ENCODE results near the gene NRTN. TPM values are rescaled to one million over a fixed set of nuclear protein-coding genes. Genes with fewer than 3 reads are reported as not detected.

NRTN gene
- total RNA-seq, 2 experiments from 2014 or later, result not detected

DNA sequence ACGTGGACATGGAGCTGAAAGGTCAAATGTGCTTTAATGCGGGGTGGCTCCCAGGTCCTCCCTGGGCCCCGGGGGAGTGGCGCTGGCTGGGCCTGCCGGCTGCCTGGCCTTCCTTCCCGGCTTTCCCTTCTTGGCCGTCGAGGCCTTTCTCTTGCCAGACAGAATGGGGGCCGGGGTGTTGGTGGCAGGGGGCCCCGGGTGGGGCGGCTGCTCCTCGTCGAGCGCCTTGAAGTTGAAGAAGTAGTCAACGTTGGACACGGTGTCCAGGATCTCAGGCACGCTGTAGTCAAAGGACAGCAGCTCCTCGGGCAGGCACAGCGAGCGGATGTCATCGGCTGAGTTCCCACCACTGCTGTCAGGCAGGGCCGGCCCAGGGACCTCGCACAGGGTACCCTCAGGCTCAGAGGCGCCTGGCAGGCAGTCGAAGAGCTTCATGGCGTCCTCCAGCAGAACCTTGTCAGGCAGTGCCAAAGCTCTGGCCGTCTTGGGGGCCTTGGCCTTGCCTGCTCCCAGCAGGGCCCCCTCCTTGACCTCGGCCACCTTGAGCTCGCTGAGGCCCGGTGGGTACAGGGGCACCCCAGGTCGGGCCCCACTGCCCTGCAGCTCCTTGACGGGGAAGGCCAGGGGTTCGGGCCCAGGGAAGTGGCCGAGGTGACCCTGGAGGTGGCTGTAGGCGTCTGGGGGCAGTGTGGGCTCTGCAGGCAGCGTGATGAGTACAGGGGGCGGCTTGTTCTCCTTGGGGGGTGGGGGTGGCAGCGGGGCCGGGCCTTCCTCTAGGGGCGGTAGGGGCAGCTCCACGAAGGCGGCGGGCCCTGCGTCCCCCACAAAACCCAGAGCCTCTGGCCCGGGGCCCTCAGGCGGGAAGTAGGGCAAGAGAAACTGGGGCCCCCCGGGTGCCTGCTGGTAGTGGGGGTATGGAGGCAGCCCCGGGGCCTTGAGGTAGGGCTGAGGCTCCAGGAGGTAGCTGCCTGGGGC lies 21.6 kb upstream of the NRTN start:
- POLR2A ChIA-PET, result no interaction called here
- no peak for DNase-seq
- H3K4me3 Mint-ChIP-seq, result no peak overlapping the region
- H3K4me1 Mint-ChIP-seq (ENCODE audit: low read depth), result no peaks in the 10 kb centered on the region
- ATAC-seq, result no peak
- H3K9me3 Mint-ChIP-seq (ENCODE audit: insufficient read depth), result no peaks in the 10 kb centered on the region
- H3K27ac Mint-ChIP-seq, result no peak overlapping the region
- no peaks in the 10 kb centered on the region for H3K27me3 Mint-ChIP-seq (ENCODE audit: low read depth)
- CTCF ChIA-PET, result no interaction called here
- peaks cover 23% of the 10 kb centered on the region for H3K36me3 Mint-ChIP-seq (ENCODE audit: low read depth)

DNA sequence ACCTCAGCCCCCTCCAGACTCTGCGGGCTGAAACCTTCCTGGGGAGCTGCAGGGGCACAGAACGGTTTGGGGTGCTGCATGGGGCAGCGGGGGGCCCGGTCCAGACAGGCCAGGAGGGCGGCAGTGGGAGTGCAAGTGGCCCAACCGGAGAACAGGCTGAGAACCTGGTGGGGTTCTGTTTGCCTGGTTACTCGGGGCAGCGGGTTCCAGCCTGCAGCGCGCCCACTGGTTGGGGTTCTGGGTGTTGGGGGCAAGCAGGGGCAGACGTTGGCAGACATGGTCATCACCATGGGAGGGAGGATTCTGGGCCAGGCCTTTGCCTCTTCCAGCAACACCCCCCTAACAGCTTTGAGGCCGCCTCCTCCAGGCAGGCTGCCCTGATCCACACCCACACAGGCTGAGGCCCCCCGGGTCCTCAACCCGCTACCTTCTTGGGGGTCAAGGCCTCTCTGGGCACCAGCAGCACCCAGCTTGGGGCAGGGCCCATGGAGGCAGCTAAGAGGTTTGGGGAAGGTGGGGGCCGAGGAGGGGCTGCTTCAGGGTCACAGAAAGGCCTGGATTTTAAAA lies 20.2 kb upstream of the NRTN start, which contains the start of gene PRR22:
Gene PRR22, minus strand, starts transcription at position 166 of the 567 bp plus-strand sequence. Its CDS starts 86 bp downstream, at position 80.
- peaks cover 1% of the 10 kb centered on the region for H3K4me1 Mint-ChIP-seq (ENCODE audit: low read depth)
- DNase-seq (no peak), ATAC-seq (no peak)
- H3K36me3 Mint-ChIP-seq (ENCODE audit: low read depth), result peaks cover 31% of the 10 kb centered on the region
- POLR2A ChIA-PET, result no interaction called here
- no peak within 1 kb of the TSS for H3K27ac Mint-ChIP-seq
- H3K4me3 Mint-ChIP-seq, result no peak within 1 kb of the TSS
- H3K27me3 Mint-ChIP-seq (ENCODE audit: low read depth), result no peaks in the 10 kb centered on the region
- CTCF ChIA-PET, result no interaction called here
- H3K9me3 Mint-ChIP-seq (ENCODE audit: insufficient read depth), result no peaks in the 10 kb centered on the region

DNA sequence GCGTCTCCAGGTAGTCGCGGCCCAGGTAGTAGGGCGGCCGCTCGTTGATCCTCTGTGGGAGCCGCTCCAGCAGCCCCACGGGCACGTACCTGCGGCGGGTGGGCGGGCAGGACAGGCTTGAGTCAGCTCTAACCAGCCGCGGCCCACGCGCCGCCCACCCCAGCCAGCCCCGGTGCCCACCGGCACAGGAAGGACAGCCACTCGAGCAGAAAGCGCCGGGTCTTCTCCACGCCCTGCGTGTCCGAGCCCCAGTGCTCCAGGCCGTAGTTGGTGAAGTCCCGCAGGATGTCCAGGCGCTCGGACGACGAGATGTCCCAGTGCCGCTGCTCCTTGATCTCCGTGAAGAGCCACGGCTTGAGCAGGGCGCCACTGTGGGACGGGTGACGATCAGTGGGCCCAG lies 19.4 kb upstream of the NRTN start:
- Mint-ChIP-seq H3K4me3 (no peak overlapping the region), H3K27ac (no peak overlapping the region), H3K27me3 (ENCODE audit: low read depth) (no peaks in the 10 kb centered on the region), H3K9me3 (ENCODE audit: insufficient read depth) (no peaks in the 10 kb centered on the region), H3K36me3 (ENCODE audit: low read depth) (peaks cover 36% of the 10 kb centered on the region), H3K4me1 (ENCODE audit: low read depth) (peaks cover 9% of the 10 kb centered on the region)
- DNase-seq (no peak), ATAC-seq (no peak)
- CTCF ChIA-PET, result no interaction called here
- POLR2A ChIA-PET, result no interaction called here

DNA sequence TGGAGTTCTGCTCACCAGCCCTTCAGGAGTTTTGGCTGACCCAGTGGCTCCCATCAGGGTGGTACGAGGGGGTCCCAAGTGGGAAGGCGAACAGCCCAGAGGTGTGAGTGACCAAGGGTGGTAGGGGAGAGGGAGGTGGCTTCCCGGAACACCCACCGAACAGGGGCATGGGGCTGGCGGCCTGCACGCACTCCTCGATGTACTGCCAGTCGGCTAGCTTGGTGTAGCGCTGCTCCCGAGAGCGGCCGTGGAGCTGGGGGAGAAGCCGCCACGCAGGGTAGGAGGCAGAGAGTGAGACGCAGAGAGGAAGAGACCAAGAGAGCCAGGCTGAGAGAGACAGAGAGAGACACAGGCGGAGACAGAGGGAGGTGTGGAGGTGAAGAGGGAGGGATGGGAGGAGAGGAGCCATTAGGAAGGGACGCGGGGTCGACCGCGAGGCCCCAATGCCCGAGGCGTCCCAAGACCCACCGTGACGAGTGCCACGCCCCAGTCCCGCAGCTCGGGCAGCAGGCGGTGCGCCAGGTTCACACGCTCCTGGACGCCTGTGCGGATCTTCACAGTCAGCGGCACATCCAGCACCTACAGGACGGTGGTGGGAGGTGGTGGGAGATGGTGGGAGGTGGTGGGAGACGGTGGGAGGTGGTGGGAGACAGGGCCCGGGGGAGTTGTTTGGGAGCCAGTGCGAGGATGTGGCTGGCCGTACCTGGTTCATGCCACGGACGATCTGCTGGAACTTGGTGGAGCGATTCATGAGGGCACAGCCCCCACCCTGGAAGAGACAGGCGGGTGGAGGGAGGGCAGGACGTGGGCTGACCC lies 18.1 kb upstream of the NRTN start:
- ChIA-PET CTCF (no interaction called here), POLR2A (no interaction called here)
- DNase-seq (no peak), ATAC-seq (no peak)
- Mint-ChIP-seq H3K27me3 (ENCODE audit: low read depth) (no peaks in the 10 kb centered on the region), H3K4me3 (no peak overlapping the region), H3K4me1 (ENCODE audit: low read depth) (peaks cover 16% of the 10 kb centered on the region), H3K9me3 (ENCODE audit: insufficient read depth) (no peaks in the 10 kb centered on the region), H3K27ac (no peak overlapping the region), H3K36me3 (ENCODE audit: low read depth) (peaks cover 44% of the 10 kb centered on the region)

DNA sequence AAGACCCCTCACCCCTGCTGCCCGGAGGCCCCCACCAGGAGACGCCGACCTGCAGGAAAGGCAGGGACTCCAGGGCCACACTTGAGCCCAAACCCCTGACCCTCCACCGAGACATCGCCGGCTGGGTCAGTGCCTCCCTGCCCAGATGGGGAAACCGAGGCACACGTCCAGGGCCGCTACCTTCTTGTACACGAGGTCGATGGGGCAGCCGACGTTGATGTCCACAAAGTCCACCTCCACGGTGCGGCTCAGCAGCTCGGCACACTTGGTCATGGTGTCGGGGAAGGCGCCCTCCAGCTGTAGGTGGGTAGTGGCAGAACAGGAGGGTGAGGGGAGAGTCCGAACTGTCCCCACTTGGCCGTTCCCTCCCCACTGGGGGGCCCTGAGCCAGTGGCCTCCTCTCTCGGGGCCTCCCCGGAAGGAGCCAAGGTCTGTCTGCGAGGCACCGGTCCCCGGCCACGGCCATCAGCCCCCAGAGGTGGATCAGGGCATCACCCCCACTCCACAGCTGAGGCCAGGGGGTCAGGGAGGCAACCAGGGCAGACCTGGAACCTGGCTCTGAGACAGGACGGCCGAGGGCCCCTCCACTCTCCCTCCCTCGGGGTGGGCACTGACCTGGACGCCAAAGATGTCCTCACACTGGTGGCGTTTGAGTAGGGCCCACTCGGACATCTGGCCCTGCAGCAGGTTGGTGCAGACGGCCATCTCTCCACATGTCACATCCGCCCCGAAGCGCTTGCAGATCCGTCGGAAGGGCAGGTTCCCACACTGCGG lies 17.3 kb upstream of the NRTN start:
- no peak for DNase-seq
- Mint-ChIP-seq H3K27me3 (ENCODE audit: low read depth) (no peaks in the 10 kb centered on the region), H3K4me1 (ENCODE audit: low read depth) (peaks cover 16% of the 10 kb centered on the region), H3K9me3 (ENCODE audit: insufficient read depth) (no peaks in the 10 kb centered on the region), H3K4me3 (no peak overlapping the region), H3K27ac (no peak overlapping the region), H3K36me3 (ENCODE audit: low read depth) (peaks cover 44% of the 10 kb centered on the region)
- ChIA-PET CTCF (no interaction called here), POLR2A (no interaction called here)
- ATAC-seq, result no peak

DNA sequence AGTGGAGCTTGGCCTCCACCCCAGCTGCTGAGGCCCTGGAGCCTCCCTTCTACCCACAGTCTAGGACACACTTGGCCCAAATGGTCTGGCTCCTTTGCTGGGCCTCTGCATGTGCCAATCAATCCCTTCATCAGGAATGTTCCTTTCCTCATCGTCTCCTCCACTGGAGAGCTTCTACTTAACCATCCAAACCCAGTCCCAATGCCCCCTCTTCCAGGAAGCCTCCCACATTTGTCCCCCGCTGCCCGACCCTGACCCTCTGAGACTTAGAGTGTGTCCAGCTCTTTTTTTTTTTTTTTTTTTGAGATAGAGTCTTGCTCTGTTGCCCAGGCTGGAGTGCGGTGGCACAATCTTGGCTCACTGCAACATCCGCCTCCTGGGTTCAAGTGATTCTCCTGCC lies 16.4 kb upstream of the NRTN start:
- Mint-ChIP-seq H3K36me3 (ENCODE audit: low read depth) (peaks cover 42% of the 10 kb centered on the region), H3K9me3 (ENCODE audit: insufficient read depth) (no peaks in the 10 kb centered on the region), H3K27me3 (ENCODE audit: low read depth) (no peaks in the 10 kb centered on the region), H3K27ac (no peak overlapping the region), H3K4me1 (ENCODE audit: low read depth) (peaks cover 16% of the 10 kb centered on the region), H3K4me3 (no peak overlapping the region)
- POLR2A ChIA-PET, result interaction anchor here (0.6 kb wide), 1 partner anchor 40 kb away, joined by 3 read pairs; no protein-coding TSS in a partner anchor
- CTCF ChIA-PET, result no interaction called here
- DNase-seq (no peak), ATAC-seq (no peak)

DNA sequence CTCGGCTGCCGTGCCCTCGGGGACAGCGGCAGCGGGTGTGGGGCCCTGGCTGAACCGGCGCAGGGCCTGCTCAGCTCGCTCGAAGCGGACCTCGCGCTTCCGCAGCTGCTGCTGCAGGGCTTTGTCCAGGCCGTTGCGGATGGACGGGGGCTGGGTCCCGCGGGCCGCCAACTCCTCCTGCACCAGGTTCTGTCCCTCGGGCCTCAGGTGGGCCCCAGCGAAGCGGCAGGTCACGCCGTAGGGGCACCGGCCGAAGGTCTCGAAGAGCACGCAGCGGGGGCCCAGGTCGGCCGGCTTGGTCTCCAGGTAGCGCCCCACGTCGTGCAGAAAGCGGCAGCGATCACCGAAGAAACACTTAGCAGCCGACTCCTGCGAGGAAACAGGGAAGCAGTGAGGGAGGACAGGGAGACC lies 15.5 kb upstream of the NRTN start:
- ChIA-PET POLR2A (interaction anchor here (1.0 to 2.2 kb wide), 2 partner anchors 39 to 71 kb away, joined by 7 to 12 read pairs; no protein-coding TSS in a partner anchor), CTCF (no interaction called here)
- DNase-seq (no peak), ATAC-seq (no peak)
- peaks cover 39% of the 10 kb centered on the region for H3K36me3 Mint-ChIP-seq (ENCODE audit: low read depth)
- no peaks in the 10 kb centered on the region for H3K9me3 Mint-ChIP-seq (ENCODE audit: insufficient read depth)
- H3K4me3 Mint-ChIP-seq, result no peak overlapping the region
- no peaks in the 10 kb centered on the region for H3K27me3 Mint-ChIP-seq (ENCODE audit: low read depth)
- no peak overlapping the region for H3K27ac Mint-ChIP-seq
- H3K4me1 Mint-ChIP-seq (ENCODE audit: low read depth), result peaks cover 16% of the 10 kb centered on the region

DNA sequence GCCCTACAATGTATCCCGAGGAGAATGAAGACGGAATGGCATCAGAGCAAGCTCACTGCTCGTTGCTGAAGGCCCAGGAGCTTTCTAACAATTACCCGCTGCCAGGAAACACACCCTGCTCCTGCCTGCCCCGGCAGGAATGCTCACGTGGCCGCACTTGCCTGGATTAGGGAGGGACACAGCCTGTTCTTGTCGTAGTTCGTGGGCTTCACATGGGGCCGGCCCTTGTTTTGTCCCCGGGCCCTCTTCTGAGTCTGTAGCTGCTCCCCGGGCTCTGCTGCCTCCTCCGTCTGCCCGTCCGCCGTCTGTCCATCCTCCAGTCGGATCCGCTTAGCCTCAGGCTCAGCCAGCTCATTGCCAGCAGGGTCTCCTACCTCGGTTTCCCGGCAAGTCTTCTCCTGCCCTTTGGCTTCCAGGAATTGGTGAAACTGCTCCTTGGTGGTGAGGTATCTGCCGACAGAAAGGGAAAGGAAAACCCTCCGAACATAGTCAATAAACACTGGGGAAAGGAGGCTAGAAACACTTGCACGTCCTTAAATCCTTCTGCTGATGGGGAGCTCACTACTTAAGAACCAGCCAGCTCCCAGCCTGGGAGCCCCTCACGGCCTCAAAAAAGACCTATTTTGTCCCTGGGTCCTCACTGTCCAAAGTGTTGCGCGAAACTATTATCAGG lies 14.8 kb upstream of the NRTN start:
- H3K27me3 Mint-ChIP-seq (ENCODE audit: low read depth), result no peaks in the 10 kb centered on the region
- H3K27ac Mint-ChIP-seq, result peak overlapping the region; percentile 100
- ChIA-PET POLR2A (interaction anchor here (0.6 to 2.2 kb wide), 9 partner anchors 10 to 820 kb away, joined by 3 to 12 read pairs (median 4); partner anchors contain the start of genes CATSPERD and LONP1), CTCF (interaction anchor here (1.3 to 6.2 kb wide), 3 partner anchors 11 to 167 kb away, joined by 3 to 44 read pairs (median 4); partner anchors contain the start of genes NRTN, SAFB and SAFB2)
- H3K4me1 Mint-ChIP-seq (ENCODE audit: low read depth), result peaks cover 16% of the 10 kb centered on the region
- peak overlapping the region; percentile 100 for H3K4me3 Mint-ChIP-seq
- peaks cover 39% of the 10 kb centered on the region for H3K36me3 Mint-ChIP-seq (ENCODE audit: low read depth)
- H3K9me3 Mint-ChIP-seq (ENCODE audit: insufficient read depth), result no peaks in the 10 kb centered on the region
- DNase-seq (no peak), ATAC-seq (no peak)

DNA sequence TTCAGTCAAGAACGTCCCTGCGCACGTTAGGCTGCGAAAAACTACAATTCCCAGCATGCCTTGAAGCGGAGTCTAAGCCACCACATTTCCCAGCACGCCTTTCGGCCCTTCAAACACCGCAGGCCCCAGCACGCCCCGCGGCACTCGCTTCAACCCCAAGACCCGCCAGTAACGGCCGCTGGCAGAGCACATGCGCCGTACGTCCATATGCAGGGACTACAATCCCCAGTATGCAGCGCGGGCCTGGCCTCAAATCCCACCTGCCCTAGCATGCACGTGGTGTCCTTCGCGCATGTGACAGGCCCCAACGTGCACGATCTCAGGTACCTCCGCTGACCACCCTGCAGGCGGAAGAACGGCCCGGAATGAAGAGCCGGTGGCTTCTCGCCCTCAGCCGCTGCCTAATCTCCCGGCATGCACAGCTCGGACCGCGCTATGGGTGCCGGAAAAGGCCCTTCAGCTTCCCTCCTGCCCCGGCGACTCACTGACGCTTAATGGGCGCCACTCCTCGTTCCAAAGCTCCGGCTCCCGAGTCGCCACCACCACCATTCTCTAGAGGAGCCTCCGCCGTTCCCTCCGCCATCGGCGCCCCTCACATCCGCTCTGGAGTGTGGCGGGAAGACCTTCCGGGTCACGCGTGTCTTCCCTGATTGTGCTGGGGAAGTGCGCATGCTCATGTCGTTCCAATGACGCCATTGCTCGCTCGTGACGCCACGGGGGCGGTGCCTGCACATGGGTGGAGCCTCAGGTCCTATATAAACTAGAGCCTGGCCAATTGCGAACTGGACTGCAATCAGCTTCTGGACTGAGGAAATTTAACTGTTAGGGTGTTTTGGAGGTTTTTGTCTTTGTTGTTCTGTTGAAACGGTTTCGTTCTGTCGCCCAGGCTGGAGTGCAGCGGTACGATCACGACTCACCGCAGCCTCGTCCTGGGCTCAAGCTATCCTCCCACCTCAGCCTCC lies 14.0 kb upstream of the NRTN start, which contains the start of gene DUS3L:
Gene DUS3L, minus strand, starts transcription at position 605 of the 962 bp plus-strand sequence. Its CDS starts 22 bp downstream, at position 583.
- Mint-ChIP-seq H3K36me3 (ENCODE audit: low read depth) (peaks cover 38% of the 10 kb centered on the region), H3K4me3 (peak within 1 kb of the TSS; percentile 100), H3K4me1 (ENCODE audit: low read depth) (peaks cover 16% of the 10 kb centered on the region), H3K27me3 (ENCODE audit: low read depth) (no peaks in the 10 kb centered on the region), H3K27ac (peak within 1 kb of the TSS; percentile 100), H3K9me3 (ENCODE audit: insufficient read depth) (no peaks in the 10 kb centered on the region)
- peak; percentile 96 for ATAC-seq
- DNase-seq, result peak; percentile 98
- POLR2A ChIA-PET, result interaction anchor here (0.6 to 2.2 kb wide), 9 partner anchors 11 to 820 kb away, joined by 3 to 12 read pairs (median 4); partner anchors contain the start of genes CATSPERD, LONP1, SAFB and SAFB2
- CTCF ChIA-PET, result interaction anchor here (0.8 to 6.2 kb wide), 6 partner anchors 10 to 1805 kb away, joined by 3 to 44 read pairs (median 3); partner anchors contain the start of genes EEF2, NRTN, SAFB and SAFB2

DNA sequence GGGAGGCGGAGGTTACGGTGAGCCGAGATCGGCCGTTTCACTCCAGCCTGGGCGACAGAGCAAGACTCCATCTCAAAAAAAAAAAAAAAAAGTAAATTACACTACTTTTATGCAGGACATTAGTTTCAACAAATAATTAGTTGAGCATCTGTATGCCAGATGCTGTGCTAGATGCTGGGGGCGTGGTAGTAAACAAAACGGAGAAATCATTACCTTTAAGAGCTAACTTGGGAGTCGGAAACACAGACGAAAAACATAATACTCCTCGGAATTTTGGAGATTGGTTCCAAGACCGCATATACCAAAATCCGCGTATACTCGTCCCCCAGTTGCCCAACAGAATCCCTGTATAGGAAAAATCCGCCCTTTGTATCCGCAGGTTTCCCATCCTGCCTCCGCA lies 12.6 kb upstream of the NRTN start:
- H3K4me3 Mint-ChIP-seq, result no peak overlapping the region
- POLR2A ChIA-PET, result interaction anchor here (0.6 kb wide), 1 partner anchor 16 kb away, joined by 3 read pairs; no protein-coding TSS in a partner anchor

More for the DNA sequence above, 12.6 kb upstream of the NRTN start:
- Mint-ChIP-seq H3K27me3 (ENCODE audit: low read depth) (no peaks in the 10 kb centered on the region), H3K27ac (no peak overlapping the region), H3K4me1 (ENCODE audit: low read depth) (peaks cover 16% of the 10 kb centered on the region), H3K36me3 (ENCODE audit: low read depth) (peaks cover 28% of the 10 kb centered on the region), H3K9me3 (ENCODE audit: insufficient read depth) (no peaks in the 10 kb centered on the region)
- DNase-seq (no peak), ATAC-seq (no peak)
- CTCF ChIA-PET, result interaction anchor here (6.2 kb wide), 1 partner anchor 12 kb away, joined by 44 read pairs; the partner anchor contains the start of gene NRTN
